Hepatocyte (in vitro differentiated cells): ENCODE measurements around the gene RBM19.

Experiments used
- CTCF ChIP-seq: fragments of 200-600 bp; sonication (generic); IDR thresholded peaks from 2 replicates; pipeline ENCODE4 v1.5.1; 2016; ENCODE audit warnings: antibody characterized with exemption, mild to moderate bottlenecking; ENCODE audit not compliant: poor library complexity
- EZH2 ChIP-seq: fragments of 200-600 bp; sonication (generic); IDR thresholded peaks from 2 replicates; pipeline ENCODE4 v1.6.1; 2016; ENCODE audit warnings: antibody characterized with exemption, mild to moderate bottlenecking, borderline replicate concordance
- EZH2phosphoT487 ChIP-seq: fragments of 200-600 bp; sonication (generic); IDR thresholded peaks from one replicate; pipeline ENCODE4 v1.6.1; 2018; ENCODE audit warnings: antibody characterized with exemption, mild to moderate bottlenecking, low read depth, moderate library complexity; ENCODE audit not compliant: unreplicated experiment, severe bottlenecking

GRCh38 chr12:113945174-113946173 is 20.7 kb downstream of the RBM19 start:
- TF ChIP-seq CTCF, result no peak
- no peak for TF ChIP-seq EZH2
- TF ChIP-seq EZH2phosphoT487, result no peak
